ENCODE results near the gene NDUFA9. TPM values are rescaled to one million over a fixed set of nuclear protein-coding genes. Genes with fewer than 3 reads are reported as not detected.

Gene NDUFA9
- total RNA-seq = 39.2 and 49.3 TPM in 2 replicates

DNA sequence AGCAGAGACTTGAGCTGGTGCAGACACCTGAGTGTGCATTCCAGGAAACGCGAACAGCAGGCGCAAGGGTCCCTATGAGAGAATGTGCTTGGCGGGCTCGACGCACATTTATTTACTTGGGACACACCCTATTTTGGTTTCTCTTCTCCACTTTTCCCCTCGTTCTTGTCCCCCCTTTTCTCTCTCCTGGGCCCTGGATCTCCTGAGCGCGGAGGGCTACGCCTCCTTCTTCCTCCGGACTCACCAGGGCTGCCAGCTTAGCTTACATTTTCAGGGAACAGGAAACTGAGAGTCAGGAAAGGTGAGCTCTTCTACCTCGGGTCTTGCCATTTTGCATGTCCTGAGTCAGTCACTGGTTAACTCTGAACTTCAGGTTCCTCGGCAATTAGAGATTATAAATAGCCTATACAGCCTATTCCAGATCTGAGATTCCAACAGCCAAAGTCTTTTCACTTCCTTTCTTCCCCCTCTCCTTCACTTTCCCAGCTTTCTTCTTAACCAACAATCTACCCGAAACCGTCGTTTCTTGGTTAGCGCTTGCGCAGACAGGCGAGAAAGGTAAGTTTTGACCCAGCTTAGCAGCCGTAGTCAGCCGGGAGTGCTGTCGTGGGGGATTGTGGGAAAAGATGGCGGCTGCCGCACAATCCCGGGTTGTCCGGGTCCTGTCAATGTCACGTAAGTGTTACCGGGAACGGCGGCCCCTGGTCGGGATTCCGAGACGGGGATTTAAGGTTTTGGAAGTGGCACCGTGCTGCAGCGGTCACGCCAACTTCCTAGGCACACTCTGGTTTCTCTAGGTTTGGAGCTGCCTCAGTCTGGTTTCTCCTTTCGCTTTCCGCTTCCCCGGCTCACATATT lies at the start of gene NDUFA9, which contains the start of gene AKAP3:
TSS of gene NDUFA9 (plus strand) at position 614 of the 857 bp plus-strand sequence. CDS start at position 627, 13 bp downstream.
TSS of gene AKAP3 (minus strand) at position 551 of the 857 bp plus-strand sequence. CDS start 10,855 bp downstream, outside the sequence.

Other genes starting within 250 kb of the NDUFA9 start
- gene FGF6, start 203.3 kb upstream of the NDUFA9 start, total RNA-seq = not detected in 2 replicates
- gene RAD51AP1, start 110.2 kb upstream of the NDUFA9 start, total RNA-seq = 7.3 and 27.4 TPM in 2 replicates
- 28.6 and 37.8 TPM in 2 replicates for gene DYRK4, start 86.9 kb upstream of the NDUFA9 start, total RNA-seq
- 1.2 and 1.4 TPM in 2 replicates for gene AKAP3, start 63 bp upstream of the NDUFA9 start, total RNA-seq
- under 0.01 TPM in 2 replicates for gene GALNT8, start 71.3 kb downstream of the NDUFA9 start, total RNA-seq